MM.1S (cell line): ENCODE data around the gene CIB2.

Experiments
- EZH2 ChIP-seq: fragments of 300-600 bp; sonication (generic); optimal IDR thresholded peaks from 2 replicates; pipeline ENCODE3; 2017; ENCODE audit warnings: low read depth, mild to moderate bottlenecking, antibody characterized with exemption, low read length, mixed read lengths
- TF ChIP-seq, protein P1 (sequence below): fragments of 300-600 bp; sonication (generic); IDR thresholded peaks from 2 replicates; pipeline ENCODE4 v1.5.1; 2016; ENCODE audit warnings: antibody characterized with exemption, low read length, mixed read lengths

DNA sequence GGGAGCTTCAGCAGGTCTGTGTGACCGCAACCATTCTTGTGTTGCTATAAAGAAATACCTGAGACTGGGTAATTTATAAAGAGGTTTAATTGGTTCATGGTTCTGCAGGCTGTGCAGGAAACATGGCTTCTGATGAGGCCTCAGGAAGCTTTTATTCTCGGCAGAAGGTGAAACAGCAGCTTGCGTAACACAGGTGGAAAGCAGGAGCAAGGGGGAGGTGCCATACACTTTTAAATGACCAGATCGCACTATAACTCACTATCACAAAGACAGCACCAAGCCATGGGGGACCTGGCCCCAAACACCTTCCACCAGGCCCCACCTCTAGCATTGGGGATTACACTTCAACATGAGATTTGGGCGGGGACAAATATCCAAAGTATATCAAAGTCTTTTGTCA lies 8.3 kb upstream of the CIB2 start:
- TF ChIP-seq EZH2: no peak
- TF ChIP-seq, protein P1, sequence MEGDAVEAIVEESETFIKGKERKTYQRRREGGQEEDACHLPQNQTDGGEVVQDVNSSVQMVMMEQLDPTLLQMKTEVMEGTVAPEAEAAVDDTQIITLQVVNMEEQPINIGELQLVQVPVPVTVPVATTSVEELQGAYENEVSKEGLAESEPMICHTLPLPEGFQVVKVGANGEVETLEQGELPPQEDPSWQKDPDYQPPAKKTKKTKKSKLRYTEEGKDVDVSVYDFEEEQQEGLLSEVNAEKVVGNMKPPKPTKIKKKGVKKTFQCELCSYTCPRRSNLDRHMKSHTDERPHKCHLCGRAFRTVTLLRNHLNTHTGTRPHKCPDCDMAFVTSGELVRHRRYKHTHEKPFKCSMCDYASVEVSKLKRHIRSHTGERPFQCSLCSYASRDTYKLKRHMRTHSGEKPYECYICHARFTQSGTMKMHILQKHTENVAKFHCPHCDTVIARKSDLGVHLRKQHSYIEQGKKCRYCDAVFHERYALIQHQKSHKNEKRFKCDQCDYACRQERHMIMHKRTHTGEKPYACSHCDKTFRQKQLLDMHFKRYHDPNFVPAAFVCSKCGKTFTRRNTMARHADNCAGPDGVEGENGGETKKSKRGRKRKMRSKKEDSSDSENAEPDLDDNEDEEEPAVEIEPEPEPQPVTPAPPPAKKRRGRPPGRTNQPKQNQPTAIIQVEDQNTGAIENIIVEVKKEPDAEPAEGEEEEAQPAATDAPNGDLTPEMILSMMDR: no peak
